SK-N-MC (cell line): ENCODE results near the gene MTA1.

ENCODE experiments used
- EZH2 ChIP-seq: fragments of 200-600 bp; sonication (generic); IDR thresholded peaks from one replicate; pipeline ENCODE4 v1.6.1; 2017; ENCODE audit warnings: antibody characterized with exemption
- POLR2AphosphoS5 ChIP-seq: IDR thresholded peaks from 2 replicates; pipeline ENCODE4 v1.6.1; 2012; ENCODE audit warnings: mild to moderate bottlenecking, low read depth, low read length, borderline replicate concordance

GRCh38 chr14:105426416-105427130 lies 6.9 kb downstream of the MTA1 start:
- no peak for TF ChIP-seq EZH2
- TF ChIP-seq POLR2AphosphoS5 = no peak
